Measurements from ENCODE around the gene CCDC154. TPM values are rescaled to one million over a fixed set of nuclear protein-coding genes. Genes with fewer than 3 reads are reported as not detected.

CCDC154 gene
- total and polyA plus RNA-seq, 2 donors (not counting 1 experiment from before 2014, with no cell fraction given): 12.4 to 22.9 TPM

- no peak overlapping the region for H3K4me3 Mint-ChIP-seq
- Histone ChIP-seq H2AFZ (ENCODE audit: insufficient read depth, low read depth, low read length, poor library complexity, severe bottlenecking) (no peak overlapping the region), H3K36me3 (replicated peaks in 1 of 2; ENCODE audit: control extremely low read depth in 1 of 2, control insufficient read depth in 1 of 2, extremely low read depth in 1 of 2, insufficient read depth in 2 of 2, low read length in 1 of 2) (no peaks in the 10 kb centered on the region), H3K27me3 (replicated peaks in 1 of 4; ENCODE audit: control extremely low read depth in 1 of 4, control insufficient read depth in 3 of 4, insufficient read depth in 4 of 4, low read length in 3 of 4) (no peaks in the 10 kb centered on the region), H3K27ac (ENCODE audit: low read length in 2 of 2) (no peak overlapping the region), H3K9me3 (ENCODE audit: control extremely low read depth in 1 of 3, control insufficient read depth in 2 of 3, insufficient read depth in 1 of 3, low read length in 2 of 3) (no peaks in the 10 kb centered on the region), H3K4me2 (replicated peaks; ENCODE audit: low read depth, low read length, poor library complexity, severe bottlenecking) (no peak overlapping the region), H3K9ac (ENCODE audit: low read length) (no peak overlapping the region), H4K20me1 (ENCODE audit: control insufficient read depth, insufficient read depth, low read length, poor library complexity, severe bottlenecking) (peaks cover 8% of the 10 kb centered on the region), H3K79me2 (ENCODE audit: control insufficient read depth, insufficient read depth, low read length) (peaks cover 19% of the 10 kb centered on the region), H3K4me3 (ENCODE audit: control extremely low read depth in 1 of 5, extremely low read depth in 1 of 5, insufficient read depth in 1 of 5, low read depth in 2 of 5, low read length in 4 of 5) (no peak overlapping the region), H3K4me1 (ENCODE audit: control insufficient read depth in 2 of 2, insufficient read depth in 2 of 2, low read length in 2 of 2) (peaks cover 13 to 28% of the 10 kb centered on the region in 2 donors)
- H3K27me3 Mint-ChIP-seq: no peaks in the 10 kb centered on the region
- ATAC-seq (ENCODE audit: low read depth): no peak
- H3K4me1 Mint-ChIP-seq: peaks cover 19% of the 10 kb centered on the region
- intact Hi-C loops (cut with micrococcal nuclease): no loop called here
- TF ChIP-seq EZH2 (IDR thresholded peaks at IDR 0.05; ENCODE audit: borderline replicate concordance, insufficient read depth, low read depth, low read length, poor library complexity, severe bottlenecking): no peak
- TF ChIP-seq, protein P1, sequence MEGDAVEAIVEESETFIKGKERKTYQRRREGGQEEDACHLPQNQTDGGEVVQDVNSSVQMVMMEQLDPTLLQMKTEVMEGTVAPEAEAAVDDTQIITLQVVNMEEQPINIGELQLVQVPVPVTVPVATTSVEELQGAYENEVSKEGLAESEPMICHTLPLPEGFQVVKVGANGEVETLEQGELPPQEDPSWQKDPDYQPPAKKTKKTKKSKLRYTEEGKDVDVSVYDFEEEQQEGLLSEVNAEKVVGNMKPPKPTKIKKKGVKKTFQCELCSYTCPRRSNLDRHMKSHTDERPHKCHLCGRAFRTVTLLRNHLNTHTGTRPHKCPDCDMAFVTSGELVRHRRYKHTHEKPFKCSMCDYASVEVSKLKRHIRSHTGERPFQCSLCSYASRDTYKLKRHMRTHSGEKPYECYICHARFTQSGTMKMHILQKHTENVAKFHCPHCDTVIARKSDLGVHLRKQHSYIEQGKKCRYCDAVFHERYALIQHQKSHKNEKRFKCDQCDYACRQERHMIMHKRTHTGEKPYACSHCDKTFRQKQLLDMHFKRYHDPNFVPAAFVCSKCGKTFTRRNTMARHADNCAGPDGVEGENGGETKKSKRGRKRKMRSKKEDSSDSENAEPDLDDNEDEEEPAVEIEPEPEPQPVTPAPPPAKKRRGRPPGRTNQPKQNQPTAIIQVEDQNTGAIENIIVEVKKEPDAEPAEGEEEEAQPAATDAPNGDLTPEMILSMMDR (IDR thresholded peaks at IDR 0.05): no peak
- ChIA-PET POLR2A (no interaction called here), CTCF (interaction anchor here (0.7 kb wide), 1 partner anchor 290 kb away, joined by 3 read pairs; no protein-coding TSS in a partner anchor)
- DNase-seq: no peak
- peak overlapping the region; percentile 61 for H3K27ac Mint-ChIP-seq
- H3K9me3 Mint-ChIP-seq (ENCODE audit: insufficient read depth): no peaks in the 10 kb centered on the region
- WGBS (ENCODE audit: insufficient coverage): 92% methylated on average over 10 of the region's 12 CpGs
Observed at GRCh38 chr16:1424028-1424427, 20.3 kb downstream of the CCDC154 start.

GRCh38 chr16:1422076-1422475 is 22.3 kb downstream of the CCDC154 start:
- POLR2A ChIA-PET: interaction anchor here (0.7 to 1.8 kb wide), 3 partner anchors 71 to 349 kb away, joined by 3 to 21 read pairs (median 4); partner anchors contain the start of genes NME3 and TELO2
- H3K4me3 Mint-ChIP-seq: peak overlapping the region; percentile 56
- intact Hi-C loops (cut with micrococcal nuclease): no loop called here

More at GRCh38 chr16:1422076-1422475, 22.3 kb downstream of the CCDC154 start:
- no peak for ATAC-seq (ENCODE audit: low read depth)
- H3K27me3 Mint-ChIP-seq: no peaks in the 10 kb centered on the region
- Histone ChIP-seq H3K9me3 (ENCODE audit: control extremely low read depth in 1 of 3, control insufficient read depth in 2 of 3, insufficient read depth in 1 of 3, low read length in 2 of 3) (no peaks in the 10 kb centered on the region), H3K36me3 (replicated peaks in 1 of 2; ENCODE audit: control extremely low read depth in 1 of 2, control insufficient read depth in 1 of 2, extremely low read depth in 1 of 2, insufficient read depth in 2 of 2, low read length in 1 of 2) (no peaks in the 10 kb centered on the region), H4K20me1 (ENCODE audit: control insufficient read depth, insufficient read depth, low read length, poor library complexity, severe bottlenecking) (peaks cover 8% of the 10 kb centered on the region), H2AFZ (ENCODE audit: insufficient read depth, low read depth, low read length, poor library complexity, severe bottlenecking) (no peak overlapping the region), H3K4me2 (replicated peaks; ENCODE audit: low read depth, low read length, poor library complexity, severe bottlenecking) (no peak overlapping the region), H3K27me3 (replicated peaks in 1 of 4; ENCODE audit: control extremely low read depth in 1 of 4, control insufficient read depth in 3 of 4, insufficient read depth in 4 of 4, low read length in 3 of 4) (no peaks in the 10 kb centered on the region), H3K27ac (ENCODE audit: low read length in 2 of 2) (peak overlapping the region in 1 of 2 donors; percentile 86), H3K4me1 (ENCODE audit: control insufficient read depth in 2 of 2, insufficient read depth in 2 of 2, low read length in 2 of 2) (peaks cover 6 to 17% of the 10 kb centered on the region in 2 donors), H3K79me2 (ENCODE audit: control insufficient read depth, insufficient read depth, low read length) (peaks cover 35% of the 10 kb centered on the region), H3K9ac (ENCODE audit: low read length) (no peak overlapping the region), H3K4me3 (ENCODE audit: control extremely low read depth in 1 of 5, extremely low read depth in 1 of 5, insufficient read depth in 1 of 5, low read depth in 2 of 5, low read length in 4 of 5) (no peak overlapping the region)
- peak overlapping the region; percentile 99 for H3K27ac Mint-ChIP-seq
- H3K4me1 Mint-ChIP-seq: peaks cover 19% of the 10 kb centered on the region
- TF ChIP-seq, protein P1 (IDR thresholded peaks at IDR 0.05): no peak
- no peak for TF ChIP-seq EZH2 (IDR thresholded peaks at IDR 0.05; ENCODE audit: borderline replicate concordance, insufficient read depth, low read depth, low read length, poor library complexity, severe bottlenecking)
- CTCF ChIA-PET: interaction anchor here (2.3 kb wide), 1 partner anchor 58 kb away, joined by 5 read pairs; no protein-coding TSS in a partner anchor
- no peaks in the 10 kb centered on the region for H3K9me3 Mint-ChIP-seq (ENCODE audit: insufficient read depth)
- no peak for DNase-seq
- 83% methylated on average over 9 of the region's 10 CpGs for WGBS (ENCODE audit: insufficient coverage)
